ENCODE results near the gene PCBP2. TPM values are rescaled to one million over a fixed set of nuclear protein-coding genes. Genes with fewer than 3 reads are reported as not detected.
A peak's percentile ranks its signal among the peaks of the same experiment; 100 is the strongest.

PCBP2 gene
- polyA plus RNA-seq, 2 of the 4 experiments (the other 2 are of a cell fraction), result 367 to 546 TPM

DNA sequence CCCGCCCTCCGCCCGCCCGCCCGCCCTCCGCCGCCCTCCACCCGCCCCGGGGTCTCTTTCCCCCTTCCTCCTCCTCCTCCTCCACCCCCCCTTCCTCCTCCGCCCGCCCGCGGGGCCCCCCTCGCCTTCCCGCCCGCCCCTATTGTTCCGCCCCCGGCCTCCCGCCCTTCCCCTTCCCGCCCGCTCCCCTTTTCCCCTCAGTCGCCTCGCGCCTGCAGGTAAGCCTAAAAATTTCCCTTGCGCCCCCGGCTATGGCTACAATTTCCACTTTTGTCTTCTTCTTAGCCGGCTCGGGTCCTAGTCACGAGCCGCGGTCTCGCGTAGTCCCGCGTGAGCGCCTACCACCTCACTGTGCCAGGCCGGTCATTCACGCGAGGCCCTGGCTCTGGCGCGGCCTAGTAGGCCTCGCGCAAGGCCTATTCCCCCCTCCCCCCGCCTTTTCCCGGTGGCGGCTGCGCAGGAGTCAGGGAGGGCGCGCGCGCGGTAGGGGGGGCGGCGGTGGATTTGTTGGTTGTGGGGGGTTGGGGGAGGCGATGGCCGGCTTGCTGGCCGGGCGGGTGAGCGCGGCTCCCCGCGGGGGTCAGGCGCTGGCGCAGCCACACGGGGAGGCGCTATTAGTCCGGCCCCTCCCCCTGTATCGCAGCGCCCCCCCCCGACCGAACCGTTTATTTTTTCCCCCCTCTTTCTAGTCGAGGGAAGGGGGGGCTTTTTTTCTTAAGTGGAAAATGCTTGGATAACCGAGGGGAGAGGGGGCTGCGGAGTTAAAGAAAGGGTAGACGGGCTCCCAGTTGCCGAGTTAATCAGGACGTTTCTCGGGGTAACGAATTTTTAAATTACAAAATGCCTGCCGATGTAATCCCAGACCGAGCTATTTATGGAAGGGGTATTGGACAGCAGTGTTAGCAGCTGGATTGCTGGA, 516 bp downstream of the PCBP2 start (continued):
- TF ChIP-seq BHLHE40 (IDR thresholded peaks at IDR 0.05; ENCODE audit: low read depth, low read length) (no peak), TP53 (CRISPR knock-in tag; IDR thresholded peaks at IDR 0.05) (peak; percentile 85), NPAS2 (CRISPR knock-in tag; IDR thresholded peaks at IDR 0.05; ENCODE audit: borderline replicate concordance) (no peak), HOXA7 (CRISPR knock-in tag; IDR thresholded peaks at IDR 0.05) (no peak), RCOR1 (IDR thresholded peaks at IDR 0.05; ENCODE audit: low read depth, low read length) (no peak), RFX5 (IDR thresholded peaks at IDR 0.05) (no peak), EHF (CRISPR knock-in tag; IDR thresholded peaks at IDR 0.05) (no peak), HEYL (CRISPR knock-in tag; IDR thresholded peaks at IDR 0.05) (no peak), MAFK (IDR thresholded peaks at IDR 0.05; ENCODE audit: partially characterized antibody) (no peak), EHMT2 (IDR thresholded peaks at IDR 0.05; ENCODE audit: low read depth) (no peak), JUN (IDR thresholded peaks at IDR 0.05) (peak; percentile 19 to 88; a peak in 3 of 5 replicates), NR3C1 (IDR thresholded peaks at IDR 0.05) (no peak), NFE2L2 (conservative IDR thresholded peaks at IDR 0.05; ENCODE audit: low read length) (no peak), SREBF2 (IDR thresholded peaks at IDR 0.05) (no peak), MYC (IDR thresholded peaks at IDR 0.05; ENCODE audit: borderline replicate concordance, low read length) (peak; percentile 21; the same call in 1 of the 2 replicates), ZFP36 (IDR thresholded peaks at IDR 0.05; ENCODE audit: borderline replicate concordance, partially characterized antibody) (no peak), HDAC2 (IDR thresholded peaks at IDR 0.05) (no peak), JUNB (IDR thresholded peaks at IDR 0.05) (no peak), FOSL2 (IDR thresholded peaks at IDR 0.05) (no peak), FOSL2 (CRISPR knock-in tag; IDR thresholded peaks at IDR 0.05) (no peak), PHF8 (IDR thresholded peaks at IDR 0.05; ENCODE audit: borderline replicate concordance, low read depth) (peak; percentile 100), KDM5A (IDR thresholded peaks at IDR 0.05) (0 out of 2 replicates have a peak, but pooled peaks have one; percentile 25), POLR2A (IDR thresholded peaks at IDR 0.05; ENCODE audit: low read length) (peak; percentile 35; the same call in 1 of the 2 replicates), HOXB5 (CRISPR knock-in tag; IDR thresholded peaks at IDR 0.05) (no peak), POLR2AphosphoS2 (conservative IDR thresholded peaks at IDR 0.05; ENCODE audit: low read length) (0 out of 2 replicates have a peak, but pooled peaks have one; percentile 40), KDM1A (IDR thresholded peaks at IDR 0.05; ENCODE audit: low read depth) (no peak), RARB (CRISPR knock-in tag; IDR thresholded peaks at IDR 0.05) (0 out of 2 replicates have a peak, but pooled peaks have one; percentile 10), SMC3 (IDR thresholded peaks at IDR 0.05) (peak; percentile 24; the same call in 1 of the 3 replicates), TFCP2L1 (CRISPR knock-in tag; IDR thresholded peaks at IDR 0.05) (peak; percentile 69; the same call in 1 of the 2 replicates), CHD4 (IDR thresholded peaks at IDR 0.05; ENCODE audit: borderline replicate concordance) (no peak), CBX2 (IDR thresholded peaks at IDR 0.05; ENCODE audit: borderline replicate concordance, low read depth) (no peak), ESRRA (IDR thresholded peaks at IDR 0.05; ENCODE audit: borderline replicate concordance, low read length) (no peak), CHD2 (IDR thresholded peaks at IDR 0.05; ENCODE audit: low read length, partially characterized antibody) (no peak)
- TF ChIP-seq, protein P1, sequence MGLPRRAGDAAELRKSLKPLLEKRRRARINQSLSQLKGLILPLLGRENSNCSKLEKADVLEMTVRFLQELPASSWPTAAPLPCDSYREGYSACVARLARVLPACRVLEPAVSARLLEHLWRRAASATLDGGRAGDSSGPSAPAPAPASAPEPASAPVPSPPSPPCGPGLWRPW (IDR thresholded peaks at IDR 0.05), result no peak
- TF ChIP-seq, protein P2, sequence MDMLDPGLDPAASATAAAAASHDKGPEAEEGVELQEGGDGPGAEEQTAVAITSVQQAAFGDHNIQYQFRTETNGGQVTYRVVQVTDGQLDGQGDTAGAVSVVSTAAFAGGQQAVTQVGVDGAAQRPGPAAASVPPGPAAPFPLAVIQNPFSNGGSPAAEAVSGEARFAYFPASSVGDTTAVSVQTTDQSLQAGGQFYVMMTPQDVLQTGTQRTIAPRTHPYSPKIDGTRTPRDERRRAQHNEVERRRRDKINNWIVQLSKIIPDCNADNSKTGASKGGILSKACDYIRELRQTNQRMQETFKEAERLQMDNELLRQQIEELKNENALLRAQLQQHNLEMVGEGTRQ (IDR thresholded peaks at IDR 0.05), result no peak
- TF ChIP-seq, protein P3, sequence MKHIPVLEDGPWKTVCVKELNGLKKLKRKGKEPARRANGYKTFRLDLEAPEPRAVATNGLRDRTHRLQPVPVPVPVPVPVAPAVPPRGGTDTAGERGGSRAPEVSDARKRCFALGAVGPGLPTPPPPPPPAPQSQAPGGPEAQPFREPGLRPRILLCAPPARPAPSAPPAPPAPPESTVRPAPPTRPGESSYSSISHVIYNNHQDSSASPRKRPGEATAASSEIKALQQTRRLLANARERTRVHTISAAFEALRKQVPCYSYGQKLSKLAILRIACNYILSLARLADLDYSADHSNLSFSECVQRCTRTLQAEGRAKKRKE (CRISPR knock-in tag; IDR thresholded peaks at IDR 0.05; ENCODE audit: low read depth), result no peak
- TF ChIP-seq, protein P4, sequence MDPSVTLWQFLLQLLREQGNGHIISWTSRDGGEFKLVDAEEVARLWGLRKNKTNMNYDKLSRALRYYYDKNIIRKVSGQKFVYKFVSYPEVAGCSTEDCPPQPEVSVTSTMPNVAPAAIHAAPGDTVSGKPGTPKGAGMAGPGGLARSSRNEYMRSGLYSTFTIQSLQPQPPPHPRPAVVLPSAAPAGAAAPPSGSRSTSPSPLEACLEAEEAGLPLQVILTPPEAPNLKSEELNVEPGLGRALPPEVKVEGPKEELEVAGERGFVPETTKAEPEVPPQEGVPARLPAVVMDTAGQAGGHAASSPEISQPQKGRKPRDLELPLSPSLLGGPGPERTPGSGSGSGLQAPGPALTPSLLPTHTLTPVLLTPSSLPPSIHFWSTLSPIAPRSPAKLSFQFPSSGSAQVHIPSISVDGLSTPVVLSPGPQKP (IDR thresholded peaks at IDR 0.05; ENCODE audit: low read depth, low read length), result no peak
- TF ChIP-seq, protein P5, sequence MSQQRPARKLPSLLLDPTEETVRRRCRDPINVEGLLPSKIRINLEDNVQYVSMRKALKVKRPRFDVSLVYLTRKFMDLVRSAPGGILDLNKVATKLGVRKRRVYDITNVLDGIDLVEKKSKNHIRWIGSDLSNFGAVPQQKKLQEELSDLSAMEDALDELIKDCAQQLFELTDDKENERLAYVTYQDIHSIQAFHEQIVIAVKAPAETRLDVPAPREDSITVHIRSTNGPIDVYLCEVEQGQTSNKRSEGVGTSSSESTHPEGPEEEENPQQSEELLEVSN (IDR thresholded peaks at IDR 0.05; ENCODE audit: borderline replicate concordance, low read depth), result peak; percentile 36
- TF ChIP-seq, protein P6, sequence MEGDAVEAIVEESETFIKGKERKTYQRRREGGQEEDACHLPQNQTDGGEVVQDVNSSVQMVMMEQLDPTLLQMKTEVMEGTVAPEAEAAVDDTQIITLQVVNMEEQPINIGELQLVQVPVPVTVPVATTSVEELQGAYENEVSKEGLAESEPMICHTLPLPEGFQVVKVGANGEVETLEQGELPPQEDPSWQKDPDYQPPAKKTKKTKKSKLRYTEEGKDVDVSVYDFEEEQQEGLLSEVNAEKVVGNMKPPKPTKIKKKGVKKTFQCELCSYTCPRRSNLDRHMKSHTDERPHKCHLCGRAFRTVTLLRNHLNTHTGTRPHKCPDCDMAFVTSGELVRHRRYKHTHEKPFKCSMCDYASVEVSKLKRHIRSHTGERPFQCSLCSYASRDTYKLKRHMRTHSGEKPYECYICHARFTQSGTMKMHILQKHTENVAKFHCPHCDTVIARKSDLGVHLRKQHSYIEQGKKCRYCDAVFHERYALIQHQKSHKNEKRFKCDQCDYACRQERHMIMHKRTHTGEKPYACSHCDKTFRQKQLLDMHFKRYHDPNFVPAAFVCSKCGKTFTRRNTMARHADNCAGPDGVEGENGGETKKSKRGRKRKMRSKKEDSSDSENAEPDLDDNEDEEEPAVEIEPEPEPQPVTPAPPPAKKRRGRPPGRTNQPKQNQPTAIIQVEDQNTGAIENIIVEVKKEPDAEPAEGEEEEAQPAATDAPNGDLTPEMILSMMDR (IDR thresholded peaks at IDR 0.05), result peak; percentile 71

All from A549 (cell line).